HG03196 (cell line): Measurements from ENCODE around the gene CHD9.
A peak's percentile ranks its signal among the peaks of the same experiment; 100 is the strongest.
"Not testable (repeated sequence)": the region's sequence is repeated elsewhere in the genome, so short reads cannot be mapped to it uniquely, and the experiment has no call there.

Experiments
- ATAC-seq: cut with Tn5 transposase; IDR thresholded peaks from one replicate; pipeline ENCODE4 v1.9.1; 2021; ENCODE audit not compliant: unreplicated experiment

Gene CHD9

GRCh38 chr16:53074296-53074695 is 19.5 kb downstream of the CHD9 start:
- ATAC-seq: not testable (repeated sequence)

GRCh38 chr16:53075461-53075860 is 20.7 kb downstream of the CHD9 start:
- not testable (repeated sequence) for ATAC-seq

- ATAC-seq: no peak
These were observed 23.5 kb downstream of the CHD9 start for GRCh38 chr16:53078247-53078646.

GRCh38 chr16:53078765-53079485 is 24.1 kb downstream of the CHD9 start:
- ATAC-seq: no peak

- ATAC-seq: no peak
These were observed 25.7 kb downstream of the CHD9 start for GRCh38 chr16:53080345-53081031.

GRCh38 chr16:53081032-53081424 is 26.2 kb downstream of the CHD9 start:
- no peak for ATAC-seq

GRCh38 chr16:53081686-53082407 is 27.1 kb downstream of the CHD9 start:
- ATAC-seq: no peak

GRCh38 chr16:53082509-53082908 is 27.7 kb downstream of the CHD9 start:
- no peak for ATAC-seq

- no peak for ATAC-seq
These were observed 28.3 kb downstream of the CHD9 start for GRCh38 chr16:53083119-53083518.

- no peak for ATAC-seq
These were observed 29.4 kb downstream of the CHD9 start for GRCh38 chr16:53084141-53084541.

GRCh38 chr16:53084746-53085334 is 30.0 kb downstream of the CHD9 start:
- no peak for ATAC-seq

GRCh38 chr16:53085369-53085843 is 30.6 kb downstream of the CHD9 start:
- ATAC-seq: no peak

- no peak for ATAC-seq
These were observed 31.2 kb downstream of the CHD9 start for GRCh38 chr16:53085931-53086421.

GRCh38 chr16:53087101-53087500 is 32.3 kb downstream of the CHD9 start:
- ATAC-seq: no peak

- no peak for ATAC-seq
These were observed 34.9 kb downstream of the CHD9 start for GRCh38 chr16:53089434-53090285.

- no peak for ATAC-seq
These were observed 35.4 kb downstream of the CHD9 start for GRCh38 chr16:53090286-53090590.

- peak; percentile 44 for ATAC-seq
These were observed 36.0 kb downstream of the CHD9 start for GRCh38 chr16:53090591-53091411.

GRCh38 chr16:53091466-53092211 is 36.8 kb downstream of the CHD9 start:
- peak; percentile 49 for ATAC-seq

GRCh38 chr16:53092284-53092683 is 37.5 kb downstream of the CHD9 start:
- ATAC-seq: no peak
